Loucy (cell line): Measurements from ENCODE around the gene BTBD16.

Experiments
- EZH2phosphoT487 ChIP-seq: fragments of 200-600 bp; IDR thresholded peaks from 2 replicates; pipeline ENCODE4 v1.6.1; 2018; ENCODE audit warnings: antibody characterized with exemption, mild to moderate bottlenecking, moderate library complexity, borderline replicate concordance
- TF ChIP-seq, protein P1 (sequence below): fragments of 200-600 bp; sonication (generic); conservative IDR thresholded peaks from 2 replicates; pipeline ENCODE4 v1.5.1; 2014; ENCODE audit warnings: mild to moderate bottlenecking, antibody characterized with exemption, low read length

DNA sequence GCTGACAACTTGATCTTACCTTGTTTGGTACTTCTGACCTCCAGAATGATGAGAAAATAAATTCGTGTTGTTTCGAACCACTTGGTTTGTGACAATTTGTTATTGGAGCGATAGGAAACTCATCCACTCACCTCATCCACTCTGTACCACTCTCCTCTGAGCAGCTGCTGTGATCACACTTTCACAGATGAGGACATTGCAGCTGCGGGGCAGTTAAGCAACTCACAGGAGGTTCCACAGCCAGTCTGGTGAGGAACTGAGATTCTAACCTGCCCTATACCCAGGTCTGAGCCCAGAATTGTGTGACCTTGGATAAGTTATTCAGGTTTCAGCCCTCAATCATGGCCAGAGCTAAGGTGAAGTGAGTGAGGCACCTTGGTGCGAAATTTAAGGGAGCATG is 35.2 kb downstream of the BTBD16 start:
- TF ChIP-seq, protein P1, sequence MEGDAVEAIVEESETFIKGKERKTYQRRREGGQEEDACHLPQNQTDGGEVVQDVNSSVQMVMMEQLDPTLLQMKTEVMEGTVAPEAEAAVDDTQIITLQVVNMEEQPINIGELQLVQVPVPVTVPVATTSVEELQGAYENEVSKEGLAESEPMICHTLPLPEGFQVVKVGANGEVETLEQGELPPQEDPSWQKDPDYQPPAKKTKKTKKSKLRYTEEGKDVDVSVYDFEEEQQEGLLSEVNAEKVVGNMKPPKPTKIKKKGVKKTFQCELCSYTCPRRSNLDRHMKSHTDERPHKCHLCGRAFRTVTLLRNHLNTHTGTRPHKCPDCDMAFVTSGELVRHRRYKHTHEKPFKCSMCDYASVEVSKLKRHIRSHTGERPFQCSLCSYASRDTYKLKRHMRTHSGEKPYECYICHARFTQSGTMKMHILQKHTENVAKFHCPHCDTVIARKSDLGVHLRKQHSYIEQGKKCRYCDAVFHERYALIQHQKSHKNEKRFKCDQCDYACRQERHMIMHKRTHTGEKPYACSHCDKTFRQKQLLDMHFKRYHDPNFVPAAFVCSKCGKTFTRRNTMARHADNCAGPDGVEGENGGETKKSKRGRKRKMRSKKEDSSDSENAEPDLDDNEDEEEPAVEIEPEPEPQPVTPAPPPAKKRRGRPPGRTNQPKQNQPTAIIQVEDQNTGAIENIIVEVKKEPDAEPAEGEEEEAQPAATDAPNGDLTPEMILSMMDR = no peak
- TF ChIP-seq EZH2phosphoT487 = no peak
